Activated B cell treated with CpG ODN at 0.5 μM for 24 hours (primary cell): ENCODE results near the gene LUZP2. TPM values are rescaled to one million over a fixed set of nuclear protein-coding genes. Genes with fewer than 3 reads are reported as not detected.

Experiments
- ATAC-seq: fragments of 200-7000 bp; cut with Tn5 transposase; one replicate; pipeline ENCODE4 v1.10.0; 2021; ENCODE audit warnings: low read depth, mild to moderate bottlenecking, moderate library complexity
- CTCF ChIA-PET: fragments of 350-600 bp; sonication (Branson Sonifier 250); formaldehyde crosslinking; loops from one replicate; lab custom pipeline; 2021; ENCODE audit warnings: antibody characterized with exemption; lab: Charles Lee
- POLR2A ChIA-PET: fragments of 350-600 bp; sonication (Branson Sonifier 250); formaldehyde crosslinking; loops from one replicate; lab custom pipeline; 2021; ENCODE audit warnings: antibody characterized with exemption; lab: Charles Lee
- DNase-seq: peaks from one replicate; pipeline ENCODE4 v3.0.0; 2022
- H3K27ac Mint-ChIP-seq: one replicate; pipeline ENCODE4 v1.8.0; 2020; ENCODE audit warnings: mixed read lengths
- H3K27me3 Mint-ChIP-seq: one replicate; pipeline ENCODE4 v1.8.0; 2021; ENCODE audit warnings: mixed read lengths
- H3K36me3 Mint-ChIP-seq: one replicate; pipeline ENCODE4 v1.8.0; 2021; ENCODE audit warnings: low read depth, mixed read lengths
- H3K4me1 Mint-ChIP-seq: one replicate; pipeline ENCODE4 v1.8.0; 2021; ENCODE audit warnings: mixed read lengths
- H3K4me3 Mint-ChIP-seq: one replicate; pipeline ENCODE4 v1.8.0; 2020; ENCODE audit warnings: mild to moderate bottlenecking, mixed read lengths
- H3K9me3 Mint-ChIP-seq: one replicate; pipeline ENCODE4 v1.8.0; 2020; ENCODE audit warnings: mixed read lengths
- CTCF ChIP-seq: fragments of 200-600 bp; IDR thresholded peaks from one replicate; pipeline ENCODE4 v1.8.0; 2022; ENCODE audit warnings: antibody characterized with exemption, mild to moderate bottlenecking
- intact Hi-C: fragments of 100-400 bp; cut with micrococcal nuclease; formaldehyde crosslinking; loops from one replicate; pipeline ENCODE4 v1.15.1; 2024
- total RNA-seq: library from RNA; stranded (reverse); gene quantifications from 2 replicates; pipeline ENCODE4 v1.2.3, GENCODE V29; 2022

The LUZP2 gene
- total RNA-seq, 1 donor from 2014 or later, result not detected

DNA sequence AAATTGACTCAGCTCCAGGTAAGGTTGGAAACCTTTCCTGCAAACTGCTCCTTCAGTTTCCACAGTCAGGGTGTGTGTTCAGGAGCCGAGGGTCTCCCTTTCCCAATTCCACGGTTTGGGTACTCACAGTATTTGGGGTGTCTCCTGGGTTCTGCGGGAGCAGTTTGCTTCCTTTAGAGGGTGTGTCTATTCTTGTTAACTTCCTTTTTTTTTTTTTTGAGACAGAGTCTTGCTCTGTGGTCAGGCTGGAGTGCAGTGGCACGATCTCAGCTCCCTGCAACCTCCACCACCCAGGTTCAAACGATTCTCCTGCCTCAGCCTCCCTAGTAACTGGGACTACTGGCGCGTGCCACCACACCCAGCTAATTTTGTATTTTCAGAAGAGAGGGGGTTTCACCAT lies 251.4 kb downstream of the LUZP2 start:
- ATAC-seq (no peak), DNase-seq (no peak)
- Mint-ChIP-seq H3K4me1 (peaks cover 41% of the 10 kb centered on the region), H3K27me3 (no peaks in the 10 kb centered on the region), H3K4me3 (peak overlapping the region; percentile 29), H3K27ac (no peak overlapping the region), H3K36me3 (no peaks in the 10 kb centered on the region), H3K9me3 (no peaks in the 10 kb centered on the region)
- TF ChIP-seq CTCF, result no peak
- ChIA-PET POLR2A (no interaction called here), CTCF (no interaction called here)
- intact Hi-C loops, result no loop called here

DNA sequence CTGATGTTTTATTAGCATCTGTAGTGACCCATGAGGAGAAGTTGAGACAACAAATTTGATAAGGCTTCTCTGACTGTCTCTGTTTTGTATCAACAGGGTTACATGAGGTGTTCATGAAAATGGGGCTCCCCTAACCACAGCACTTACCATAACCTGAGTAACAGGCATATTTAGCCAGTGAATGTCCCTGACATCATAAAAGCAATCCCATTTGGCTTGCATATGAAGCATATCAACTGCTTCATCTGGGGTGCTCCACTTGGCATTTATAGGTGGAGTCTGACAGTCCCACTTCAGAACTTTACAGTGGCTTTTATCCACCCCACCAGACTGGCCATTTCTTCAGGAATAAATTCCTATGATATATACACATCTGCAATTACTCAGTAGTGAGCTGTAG lies 257.6 kb downstream of the LUZP2 start:
- ATAC-seq (no peak), DNase-seq (no peak)
- no peaks in the 10 kb centered on the region for H3K4me1 Mint-ChIP-seq
- H3K4me3 Mint-ChIP-seq, result no peak overlapping the region
- CTCF ChIA-PET, result no interaction called here
- no peak for TF ChIP-seq CTCF
- no peak overlapping the region for H3K27ac Mint-ChIP-seq
- no peaks in the 10 kb centered on the region for H3K36me3 Mint-ChIP-seq
- intact Hi-C loops, result no loop called here
- H3K9me3 Mint-ChIP-seq, result no peaks in the 10 kb centered on the region
- POLR2A ChIA-PET, result no interaction called here
- H3K27me3 Mint-ChIP-seq, result no peaks in the 10 kb centered on the region

DNA sequence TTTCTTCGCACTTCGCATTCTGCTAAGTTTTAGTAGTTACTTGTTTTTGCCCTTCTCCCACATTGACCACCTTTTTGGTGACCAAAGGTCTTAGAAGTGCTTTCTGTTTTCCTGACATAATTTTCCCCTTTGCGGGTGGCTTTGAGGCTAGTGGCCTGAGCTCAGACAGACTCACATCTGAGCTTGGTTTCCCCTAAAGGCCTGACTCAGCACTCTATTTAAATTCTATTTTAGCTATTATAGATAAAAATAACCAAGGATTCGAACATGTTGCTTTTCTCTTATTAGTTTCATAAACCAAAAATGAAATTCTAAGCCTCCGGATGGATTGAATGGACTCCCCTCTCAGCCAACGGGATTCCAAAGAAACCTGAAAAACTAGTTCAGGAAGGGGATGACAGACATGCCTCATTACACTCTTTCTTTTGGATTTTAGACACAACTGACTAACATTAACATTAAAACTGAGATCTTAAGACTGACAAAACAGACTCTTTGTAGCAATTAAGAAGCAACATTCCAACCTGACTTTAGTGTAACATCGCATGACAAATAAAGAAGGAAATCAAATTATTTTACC lies 258.5 kb downstream of the LUZP2 start:
- Mint-ChIP-seq H3K9me3 (no peaks in the 10 kb centered on the region), H3K27ac (no peak overlapping the region), H3K4me3 (no peak overlapping the region), H3K36me3 (no peaks in the 10 kb centered on the region), H3K27me3 (no peaks in the 10 kb centered on the region), H3K4me1 (no peaks in the 10 kb centered on the region)
- intact Hi-C loops, result no loop called here
- DNase-seq (no peak), ATAC-seq (no peak)
- no peak for TF ChIP-seq CTCF
- CTCF ChIA-PET, result no interaction called here
- POLR2A ChIA-PET, result no interaction called here

- POLR2A ChIA-PET, result no interaction called here
- DNase-seq (no peak), ATAC-seq (no peak)
These were observed 262.9 kb downstream of the LUZP2 start for GRCh38 chr11:24759742-24760141.

GRCh38 chr11:24760681-24761080 lies 263.8 kb downstream of the LUZP2 start:
- CTCF ChIA-PET, result no interaction called here
- Mint-ChIP-seq H3K4me3 (no peak overlapping the region), H3K9me3 (no peaks in the 10 kb centered on the region), H3K36me3 (no peaks in the 10 kb centered on the region), H3K4me1 (peaks cover 4% of the 10 kb centered on the region), H3K27ac (no peak overlapping the region), H3K27me3 (no peaks in the 10 kb centered on the region)
- ATAC-seq (no peak), DNase-seq (no peak)
- no peak for TF ChIP-seq CTCF
- POLR2A ChIA-PET, result no interaction called here
- intact Hi-C loops, result no loop called here

More at GRCh38 chr11:24759742-24760141, 262.9 kb downstream of the LUZP2 start:
- Mint-ChIP-seq H3K9me3 (no peaks in the 10 kb centered on the region), H3K4me1 (peaks cover 4% of the 10 kb centered on the region), H3K27ac (no peak overlapping the region), H3K36me3 (no peaks in the 10 kb centered on the region), H3K4me3 (no peak overlapping the region), H3K27me3 (no peaks in the 10 kb centered on the region)
- TF ChIP-seq CTCF, result no peak
- intact Hi-C loops, result no loop called here
- CTCF ChIA-PET, result no interaction called here
